Measurements from ENCODE around the gene TMEM39B.
"Not testable (repeated sequence)": the region's sequence is repeated elsewhere in the genome, so short reads cannot be mapped to it uniquely, and the experiment has no call there.

The TMEM39B gene

GRCh38 chr1:32111789-32112188 is 39.0 kb downstream of the TMEM39B start:
- TF ChIP-seq YY1 (IDR thresholded peaks at IDR 0.05; ENCODE audit: insufficient read depth, insufficient read length) = no peak
- no peak for TF ChIP-seq SUZ12 (IDR thresholded peaks at IDR 0.05; ENCODE audit: extremely low read depth, insufficient read depth, insufficient read length)
- no peak for TF ChIP-seq ZNF274 (IDR thresholded peaks at IDR 0.05; ENCODE audit: low read depth, low read length)
- no peak for DNase-seq (ENCODE audit: low read depth, low spot score)
- Histone ChIP-seq H3K4me3 (ENCODE audit: insufficient read length, low read depth) (no peak overlapping the region), H3K4me1 (ENCODE audit: insufficient read depth, insufficient read length) (peaks cover 3% of the 10 kb centered on the region), H3K36me3 (ENCODE audit: insufficient read depth, insufficient read length, low read length) (peaks cover 41% of the 10 kb centered on the region), H3K27me3 (ENCODE audit: insufficient read depth, insufficient read length) (no peaks in the 10 kb centered on the region), H3K9ac (ENCODE audit: insufficient read length, low read depth) (no peak overlapping the region), H3K9me3 (ENCODE audit: insufficient read depth, low read length) (no peaks in the 10 kb centered on the region)

GRCh38 chr1:32112806-32113375 is 40.2 kb downstream of the TMEM39B start:
- DNase-seq (ENCODE audit: low read depth, low spot score) = no peak
- Histone ChIP-seq H3K9ac (ENCODE audit: insufficient read length, low read depth) (no peak overlapping the region), H3K4me3 (ENCODE audit: insufficient read length, low read depth) (no peak overlapping the region), H3K36me3 (ENCODE audit: insufficient read depth, insufficient read length, low read length) (peaks cover 43% of the 10 kb centered on the region), H3K27me3 (ENCODE audit: insufficient read depth, insufficient read length) (no peaks in the 10 kb centered on the region), H3K9me3 (ENCODE audit: insufficient read depth, low read length) (no peaks in the 10 kb centered on the region), H3K4me1 (ENCODE audit: insufficient read depth, insufficient read length) (peaks cover 3% of the 10 kb centered on the region)
- TF ChIP-seq YY1 (IDR thresholded peaks at IDR 0.05; ENCODE audit: insufficient read depth, insufficient read length) (no peak), ZNF274 (IDR thresholded peaks at IDR 0.05; ENCODE audit: low read depth, low read length) (no peak), SUZ12 (IDR thresholded peaks at IDR 0.05; ENCODE audit: extremely low read depth, insufficient read depth, insufficient read length) (no peak)

GRCh38 chr1:32113436-32113835 is 40.7 kb downstream of the TMEM39B start:
- peaks cover 43% of the 10 kb centered on the region for H3K36me3 ChIP-seq (ENCODE audit: insufficient read depth, insufficient read length, low read length)
- not testable (repeated sequence) for H3K9me3 ChIP-seq (ENCODE audit: insufficient read depth, low read length); H3K27me3 ChIP-seq (ENCODE audit: insufficient read depth, insufficient read length); H3K9ac ChIP-seq (ENCODE audit: insufficient read length, low read depth); H3K4me1 ChIP-seq (ENCODE audit: insufficient read depth, insufficient read length); H3K4me3 ChIP-seq (ENCODE audit: insufficient read length, low read depth); DNase-seq (ENCODE audit: low read depth, low spot score)

- Histone ChIP-seq H3K27me3 (ENCODE audit: insufficient read depth, insufficient read length) (no peaks in the 10 kb centered on the region), H3K9ac (ENCODE audit: insufficient read length, low read depth) (no peak overlapping the region), H3K4me1 (ENCODE audit: insufficient read depth, insufficient read length) (peaks cover 3% of the 10 kb centered on the region), H3K9me3 (ENCODE audit: insufficient read depth, low read length) (no peaks in the 10 kb centered on the region), H3K4me3 (ENCODE audit: insufficient read length, low read depth) (no peak overlapping the region), H3K36me3 (ENCODE audit: insufficient read depth, insufficient read length, low read length) (peaks cover 43% of the 10 kb centered on the region)
- TF ChIP-seq YY1 (IDR thresholded peaks at IDR 0.05; ENCODE audit: insufficient read depth, insufficient read length) = no peak
- DNase-seq (ENCODE audit: low read depth, low spot score) = no peak
These were observed 41.7 kb downstream of the TMEM39B start for GRCh38 chr1:32114420-32114819.

GRCh38 chr1:32115496-32115895 is 42.8 kb downstream of the TMEM39B start:
- Histone ChIP-seq H3K4me3 (ENCODE audit: insufficient read length, low read depth) (no peak overlapping the region), H3K9me3 (ENCODE audit: insufficient read depth, low read length) (no peaks in the 10 kb centered on the region), H3K4me1 (ENCODE audit: insufficient read depth, insufficient read length) (peaks cover 3% of the 10 kb centered on the region), H3K36me3 (ENCODE audit: insufficient read depth, insufficient read length, low read length) (peaks cover 39% of the 10 kb centered on the region), H3K9ac (ENCODE audit: insufficient read length, low read depth) (no peak overlapping the region), H3K27me3 (ENCODE audit: insufficient read depth, insufficient read length) (no peaks in the 10 kb centered on the region)
- DNase-seq (ENCODE audit: low read depth, low spot score) = no peak
- no peak for TF ChIP-seq YY1 (IDR thresholded peaks at IDR 0.05; ENCODE audit: insufficient read depth, insufficient read length)
- TF ChIP-seq ZNF274 (IDR thresholded peaks at IDR 0.05; ENCODE audit: low read depth, low read length) = no peak
- no peak for TF ChIP-seq SUZ12 (IDR thresholded peaks at IDR 0.05; ENCODE audit: extremely low read depth, insufficient read depth, insufficient read length)

GRCh38 chr1:32116531-32116930 is 43.8 kb downstream of the TMEM39B start:
- Histone ChIP-seq H3K9ac (ENCODE audit: insufficient read length, low read depth) (no peak overlapping the region), H3K4me1 (ENCODE audit: insufficient read depth, insufficient read length) (peaks cover 3% of the 10 kb centered on the region), H3K4me3 (ENCODE audit: insufficient read length, low read depth) (no peak overlapping the region), H3K9me3 (ENCODE audit: insufficient read depth, low read length) (no peaks in the 10 kb centered on the region), H3K27me3 (ENCODE audit: insufficient read depth, insufficient read length) (no peaks in the 10 kb centered on the region), H3K36me3 (ENCODE audit: insufficient read depth, insufficient read length, low read length) (peaks cover 33% of the 10 kb centered on the region)
- DNase-seq (ENCODE audit: low read depth, low spot score) = no peak
- TF ChIP-seq SUZ12 (IDR thresholded peaks at IDR 0.05; ENCODE audit: extremely low read depth, insufficient read depth, insufficient read length) (no peak), ZNF274 (IDR thresholded peaks at IDR 0.05; ENCODE audit: low read depth, low read length) (no peak), YY1 (IDR thresholded peaks at IDR 0.05; ENCODE audit: insufficient read depth, insufficient read length) (no peak)

GRCh38 chr1:32122151-32122550 is 49.4 kb downstream of the TMEM39B start:
- peaks cover 4% of the 10 kb centered on the region for H3K36me3 ChIP-seq (ENCODE audit: insufficient read depth, insufficient read length, low read length)
- H3K4me3 ChIP-seq (ENCODE audit: insufficient read length, low read depth) = no peak overlapping the region
- H3K4me1 ChIP-seq (ENCODE audit: insufficient read depth, insufficient read length) = no peaks in the 10 kb centered on the region
- no peak overlapping the region for H3K9ac ChIP-seq (ENCODE audit: insufficient read length, low read depth)
- no peaks in the 10 kb centered on the region for H3K27me3 ChIP-seq (ENCODE audit: insufficient read depth, insufficient read length)
- H3K9me3 ChIP-seq (ENCODE audit: insufficient read depth, low read length) = no peaks in the 10 kb centered on the region
- no peak for DNase-seq (ENCODE audit: low read depth, low spot score)
- TF ChIP-seq SUZ12 (IDR thresholded peaks at IDR 0.05; ENCODE audit: extremely low read depth, insufficient read depth, insufficient read length) (no peak), ZNF274 (IDR thresholded peaks at IDR 0.05; ENCODE audit: low read depth, low read length) (no peak), YY1 (IDR thresholded peaks at IDR 0.05; ENCODE audit: insufficient read depth, insufficient read length) (no peak)

- peaks cover 10% of the 10 kb centered on the region for H3K36me3 ChIP-seq (ENCODE audit: insufficient read depth, insufficient read length, low read length)
- H3K9ac ChIP-seq (ENCODE audit: insufficient read length, low read depth); H3K4me3 ChIP-seq (ENCODE audit: insufficient read length, low read depth); H3K27me3 ChIP-seq (ENCODE audit: insufficient read depth, insufficient read length); H3K4me1 ChIP-seq (ENCODE audit: insufficient read depth, insufficient read length); DNase-seq (ENCODE audit: low read depth, low spot score); H3K9me3 ChIP-seq (ENCODE audit: insufficient read depth, low read length): not testable (repeated sequence)
These were observed 50.6 kb downstream of the TMEM39B start for GRCh38 chr1:32123361-32123760.

Measured in NT2/D1 (cell line).